Activated CD4-positive, alpha-beta memory T cell treated with anti-CD3 and anti-CD28 coated beads for 36 hours (primary cell): ENCODE measurements around the gene CSH1. TPM values are rescaled to one million over a fixed set of nuclear protein-coding genes. Genes with fewer than 3 reads are reported as not detected.
"Not testable (repeated sequence)": the region's sequence is repeated elsewhere in the genome, so short reads cannot be mapped to it uniquely, and the experiment has no call there.

ENCODE experiments used
- CTCF ChIA-PET: fragments of 350-600 bp; sonication (Branson Sonifier 250); formaldehyde crosslinking; loops from one replicate; lab custom pipeline; 2021; ENCODE audit warnings: antibody characterized with exemption, inconsistent platforms; lab: Charles Lee
- POLR2A ChIA-PET: fragments of 350-600 bp; sonication (Branson Sonifier 250); formaldehyde crosslinking; loops from one replicate; lab custom pipeline; 2021; ENCODE audit warnings: antibody characterized with exemption; lab: Charles Lee
- DNase-seq: peaks from one replicate; pipeline ENCODE4 v3.0.0-alpha.2; 2020
- H3K27ac Mint-ChIP-seq: one replicate; pipeline ENCODE4 v1.8.0; 2021; ENCODE audit warnings: mixed read lengths
- H3K27me3 Mint-ChIP-seq: one replicate; pipeline ENCODE4 v1.8.0; 2021; ENCODE audit warnings: mixed read lengths
- H3K36me3 Mint-ChIP-seq: one replicate; pipeline ENCODE4 v1.8.0; 2021; ENCODE audit warnings: mixed read lengths
- H3K4me1 Mint-ChIP-seq: one replicate; pipeline ENCODE4 v1.8.0; 2021; ENCODE audit warnings: low read depth, mixed read lengths
- H3K4me3 Mint-ChIP-seq: one replicate; pipeline ENCODE4 v1.8.0; 2021; ENCODE audit warnings: mild to moderate bottlenecking, mixed read lengths
- H3K9me3 Mint-ChIP-seq: one replicate; pipeline ENCODE4 v1.8.0; 2021; ENCODE audit warnings: mixed read lengths
- intact Hi-C: fragments of 100-400 bp; cut with micrococcal nuclease; formaldehyde crosslinking; loops from one replicate; pipeline ENCODE4 v1.15.1; 2023
- total RNA-seq, 2 experiments: library from RNA; stranded (reverse); gene quantifications; one replicate each; pipeline ENCODE4 v1.2.3, GENCODE V29; 2021

The CSH1 gene
- total RNA-seq, 2 experiments from 2014 or later = not detected

- H3K9me3 Mint-ChIP-seq, H3K27ac Mint-ChIP-seq, H3K4me1 Mint-ChIP-seq, H3K36me3 Mint-ChIP-seq, DNase-seq, intact Hi-C loops, H3K27me3 Mint-ChIP-seq, H3K4me3 Mint-ChIP-seq, POLR2A ChIA-PET: not testable (repeated sequence)
- CTCF ChIA-PET = interaction anchor here (0.7 to 1.2 kb wide), 2 partner anchors 138 to 413 kb away, joined by 4 to 6 read pairs; no protein-coding TSS in a partner anchor
Measured at GRCh38 chr17:63878413-63878812, 18.0 kb downstream of the CSH1 start.

GRCh38 chr17:63874693-63875092 lies 21.7 kb downstream of the CSH1 start:
- H3K9me3 Mint-ChIP-seq, H3K4me1 Mint-ChIP-seq, DNase-seq, H3K27me3 Mint-ChIP-seq, H3K4me3 Mint-ChIP-seq, H3K36me3 Mint-ChIP-seq, POLR2A ChIA-PET, H3K27ac Mint-ChIP-seq, intact Hi-C loops: not testable (repeated sequence)
- CTCF ChIA-PET = interaction anchor here (0.9 kb wide), 1 partner anchor 9 kb away, joined by 3 read pairs; no protein-coding TSS in a partner anchor

- H3K4me1 Mint-ChIP-seq, POLR2A ChIA-PET, H3K27ac Mint-ChIP-seq, DNase-seq, intact Hi-C loops, H3K4me3 Mint-ChIP-seq, H3K36me3 Mint-ChIP-seq, H3K27me3 Mint-ChIP-seq, H3K9me3 Mint-ChIP-seq: not testable (repeated sequence)
- CTCF ChIA-PET = interaction anchor here (0.9 kb wide), 1 partner anchor 8 kb away, joined by 3 read pairs; no protein-coding TSS in a partner anchor
Measured at GRCh38 chr17:63874061-63874626, 22.2 kb downstream of the CSH1 start.

DNA sequence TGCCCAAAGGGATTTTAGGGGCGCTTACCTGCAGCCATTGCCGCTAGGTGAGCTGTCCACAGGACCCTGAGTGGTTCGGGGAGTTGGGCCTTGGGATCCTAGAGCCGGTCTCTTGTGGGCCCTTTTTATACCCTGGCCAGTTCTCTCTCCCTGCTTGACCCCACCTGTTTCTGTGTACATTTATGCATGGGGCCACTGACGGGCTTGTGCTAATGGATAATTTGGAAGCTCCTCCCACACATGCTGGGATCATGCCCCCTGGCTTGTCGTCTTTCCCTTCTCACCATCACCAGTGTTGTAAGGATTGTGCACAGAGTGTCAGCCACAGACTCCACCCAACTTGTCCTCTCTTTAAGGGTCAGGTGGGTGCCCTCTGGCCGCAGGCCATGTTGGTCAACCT lies 22.8 kb downstream of the CSH1 start, which contains the start of gene CSH2:
Gene CSH2 (minus strand): TSS at position 101 of the 400 bp plus-strand sequence. CDS start 63 bp downstream, at position 38.
- H3K9me3 Mint-ChIP-seq, H3K4me3 Mint-ChIP-seq, intact Hi-C loops, POLR2A ChIA-PET, H3K36me3 Mint-ChIP-seq, H3K27ac Mint-ChIP-seq, H3K4me1 Mint-ChIP-seq, CTCF ChIA-PET, DNase-seq, H3K27me3 Mint-ChIP-seq: not testable (repeated sequence)

- H3K4me1 Mint-ChIP-seq, H3K36me3 Mint-ChIP-seq, intact Hi-C loops, H3K4me3 Mint-ChIP-seq, POLR2A ChIA-PET, DNase-seq, CTCF ChIA-PET, H3K9me3 Mint-ChIP-seq, H3K27me3 Mint-ChIP-seq, H3K27ac Mint-ChIP-seq: not testable (repeated sequence)
Measured at GRCh38 chr17:63871646-63872365, 24.6 kb downstream of the CSH1 start.

GRCh38 chr17:63870292-63870665 lies 26.1 kb downstream of the CSH1 start:
- H3K4me1 Mint-ChIP-seq, H3K4me3 Mint-ChIP-seq, H3K9me3 Mint-ChIP-seq, POLR2A ChIA-PET, H3K36me3 Mint-ChIP-seq, H3K27me3 Mint-ChIP-seq, intact Hi-C loops, DNase-seq, H3K27ac Mint-ChIP-seq: not testable (repeated sequence)
- CTCF ChIA-PET = interaction anchor here (0.7 to 1.9 kb wide), 3 partner anchors 10 to 32 kb away, joined by 3 to 8 read pairs (median 5); no protein-coding TSS in a partner anchor

DNA sequence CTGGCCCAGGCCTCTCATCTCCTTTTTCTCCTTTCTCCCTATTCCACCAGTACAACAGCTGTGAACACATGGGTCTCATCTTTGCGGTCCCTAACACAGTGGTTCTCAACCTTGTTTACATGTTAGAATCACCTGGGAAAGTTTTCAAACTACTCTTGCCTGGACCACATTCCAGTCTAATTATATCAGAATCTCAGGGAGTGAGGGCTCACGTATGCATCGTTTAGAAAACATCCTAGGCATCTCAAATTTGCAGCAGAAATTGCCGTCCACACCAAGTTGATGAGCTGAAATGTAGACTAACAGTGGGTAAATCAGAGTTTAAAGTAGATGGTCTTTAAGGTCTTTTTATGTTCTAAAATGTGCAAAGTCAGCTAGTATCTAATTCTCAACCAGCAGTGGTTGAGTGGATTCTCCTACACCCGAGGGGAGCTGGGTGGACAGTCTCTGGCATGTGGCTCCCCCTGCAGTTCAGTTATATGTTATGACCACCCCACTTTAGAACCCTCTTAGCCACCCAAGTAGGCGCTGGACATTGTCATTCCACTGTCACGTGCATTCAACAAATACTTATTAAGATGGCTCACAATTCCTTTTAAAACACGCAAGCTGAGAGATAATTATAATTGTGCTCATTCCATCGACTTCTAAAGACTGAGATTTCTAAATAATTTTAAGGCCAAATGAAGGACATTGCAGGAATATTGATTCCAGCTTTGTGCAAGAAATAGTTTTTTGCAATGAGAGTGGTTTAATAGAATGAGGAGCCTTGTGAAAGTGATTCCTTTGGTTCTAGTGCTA lies 26.7 kb downstream of the CSH1 start:
- intact Hi-C loops, DNase-seq, H3K27me3 Mint-ChIP-seq, POLR2A ChIA-PET, H3K36me3 Mint-ChIP-seq, H3K4me1 Mint-ChIP-seq, H3K9me3 Mint-ChIP-seq, H3K27ac Mint-ChIP-seq, H3K4me3 Mint-ChIP-seq: not testable (repeated sequence)
- CTCF ChIA-PET = interaction anchor here (1.6 to 1.9 kb wide), 2 partner anchors 9 to 21 kb away, joined by 5 to 8 read pairs; no protein-coding TSS in a partner anchor

DNA sequence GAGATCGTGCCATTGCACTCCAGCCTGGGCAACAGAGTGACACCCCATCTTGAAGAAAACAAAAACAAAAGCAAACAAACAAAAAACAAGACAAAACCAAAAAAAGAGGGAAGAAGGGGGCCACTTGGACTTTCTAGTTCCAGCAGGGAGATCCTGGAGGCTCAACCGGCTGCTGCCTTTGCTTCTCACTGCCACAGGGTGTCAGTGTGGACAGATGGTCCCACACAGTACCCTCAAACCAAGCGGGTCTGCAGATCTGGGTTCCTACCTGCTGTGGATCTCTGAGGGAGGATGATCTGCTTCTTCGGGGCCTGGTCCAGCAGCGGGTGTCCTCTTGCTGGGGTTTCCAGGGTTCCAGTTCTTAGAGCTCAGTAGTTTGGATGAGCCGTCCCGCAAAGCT lies 29.7 kb downstream of the CSH1 start:
- CTCF ChIA-PET = interaction anchor here (0.6 to 4.9 kb wide), 18 partner anchors 8 to 689 kb away, joined by 3 to 42 read pairs (median 4); partner anchors contain the start of gene SMARCD2
- POLR2A ChIA-PET, H3K27ac Mint-ChIP-seq, H3K36me3 Mint-ChIP-seq, DNase-seq, H3K4me1 Mint-ChIP-seq, H3K4me3 Mint-ChIP-seq, intact Hi-C loops, H3K9me3 Mint-ChIP-seq, H3K27me3 Mint-ChIP-seq: not testable (repeated sequence)

GRCh38 chr17:63859257-63859656 lies 37.1 kb downstream of the CSH1 start:
- Mint-ChIP-seq H3K27ac (no peak overlapping the region), H3K27me3 (peaks cover 5% of the 10 kb centered on the region), H3K36me3 (no peaks in the 10 kb centered on the region), H3K9me3 (no peaks in the 10 kb centered on the region), H3K4me3 (no peak overlapping the region), H3K4me1 (no peaks in the 10 kb centered on the region)
- no peak for DNase-seq
- intact Hi-C loops = no loop called here
- CTCF ChIA-PET = interaction anchor here (1.0 to 3.5 kb wide), 2 partner anchors 8 to 11 kb away, joined by 4 to 19 read pairs; no protein-coding TSS in a partner anchor
- POLR2A ChIA-PET = interaction anchor here (0.8 to 1.3 kb wide), 2 partner anchors 10 to 18 kb away, joined by 3 to 4 read pairs; no protein-coding TSS in a partner anchor

GRCh38 chr17:63856425-63856824 lies 39.9 kb downstream of the CSH1 start:
- H3K36me3 Mint-ChIP-seq, H3K9me3 Mint-ChIP-seq, H3K27me3 Mint-ChIP-seq, intact Hi-C loops, H3K4me1 Mint-ChIP-seq, POLR2A ChIA-PET, H3K4me3 Mint-ChIP-seq, H3K27ac Mint-ChIP-seq, DNase-seq: not testable (repeated sequence)
- CTCF ChIA-PET = interaction anchor here (0.7 to 7.0 kb wide), 2 partner anchors 10 to 259 kb away, joined by 3 to 42 read pairs; no protein-coding TSS in a partner anchor

DNA sequence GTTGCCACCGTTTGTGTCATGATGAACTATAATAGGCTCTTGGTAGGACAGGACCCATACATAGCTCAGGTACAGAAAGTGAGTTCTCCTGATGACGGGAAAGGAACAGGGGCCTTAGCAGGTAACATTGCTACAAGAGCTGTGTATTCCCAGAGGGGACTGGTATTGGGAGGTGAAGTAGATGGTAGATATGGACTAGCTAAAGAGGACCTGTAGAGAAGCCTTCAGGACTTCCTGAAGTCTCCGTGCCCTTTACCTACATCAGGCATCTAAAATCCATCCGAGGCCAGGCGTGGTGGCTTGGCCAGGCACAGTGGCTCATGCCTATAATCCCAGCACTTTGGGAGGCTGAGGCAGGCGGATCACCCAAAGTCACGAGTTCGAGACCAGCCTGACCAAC lies 41.2 kb downstream of the CSH1 start:
- Mint-ChIP-seq H3K4me3 (no peak overlapping the region), H3K9me3 (no peaks in the 10 kb centered on the region), H3K36me3 (no peaks in the 10 kb centered on the region), H3K27ac (no peak overlapping the region), H3K27me3 (peaks cover 2% of the 10 kb centered on the region), H3K4me1 (no peaks in the 10 kb centered on the region)
- intact Hi-C loops = no loop called here
- no peak for DNase-seq
- ChIA-PET POLR2A (no interaction called here), CTCF (interaction anchor here (1.0 to 7.0 kb wide), 3 partner anchors 11 to 278 kb away, joined by 3 to 42 read pairs (median 7); no protein-coding TSS in a partner anchor)
